ENCODE results near the gene ST8SIA6.

ST8SIA6 gene

GRCh38 chr10:17365402-17365801 lies 89.0 kb downstream of the ST8SIA6 start:
- TF ChIP-seq FOXM1 (IDR thresholded peaks at IDR 0.05; ENCODE audit: borderline replicate concordance, low read depth): no peak
- TF ChIP-seq RAD21 (IDR thresholded peaks at IDR 0.05; ENCODE audit: low read depth): no peak
- TF ChIP-seq ZBTB7A (IDR thresholded peaks at IDR 0.05; ENCODE audit: low read depth): no peak
- no peak for TF ChIP-seq TEAD4 (IDR thresholded peaks at IDR 0.05)
- no peak for TF ChIP-seq CEBPB (IDR thresholded peaks at IDR 0.05)
- TF ChIP-seq USF1 (IDR thresholded peaks at IDR 0.05): no peak
- TF ChIP-seq TCF12 (IDR thresholded peaks at IDR 0.05; ENCODE audit: low read depth): no peak
- no peak for TF ChIP-seq NFIC (IDR thresholded peaks at IDR 0.05)
- TF ChIP-seq EP300 (IDR thresholded peaks at IDR 0.05; ENCODE audit: borderline replicate concordance): no peak
- no peak for TF ChIP-seq YY1 (IDR thresholded peaks at IDR 0.05; ENCODE audit: low read depth)
- no peak for TF ChIP-seq TAF1 (IDR thresholded peaks at IDR 0.05; ENCODE audit: low read depth)
- no peak for TF ChIP-seq CREB1 (IDR thresholded peaks at IDR 0.05; ENCODE audit: low read depth)
- no peak for TF ChIP-seq EGR1 (IDR thresholded peaks at IDR 0.05)
- no peak for TF ChIP-seq REST (IDR thresholded peaks at IDR 0.05; ENCODE audit: low read depth)
- no peak for TF ChIP-seq MAX (IDR thresholded peaks at IDR 0.05)

GRCh38 chr10:17358461-17358860 lies 95.9 kb downstream of the ST8SIA6 start:
- TF ChIP-seq USF1 (IDR thresholded peaks at IDR 0.05) (no peak), FOXM1 (IDR thresholded peaks at IDR 0.05; ENCODE audit: borderline replicate concordance, low read depth) (no peak), TCF12 (IDR thresholded peaks at IDR 0.05; ENCODE audit: low read depth) (no peak), REST (IDR thresholded peaks at IDR 0.05; ENCODE audit: low read depth) (no peak), EGR1 (IDR thresholded peaks at IDR 0.05) (no peak), CREB1 (IDR thresholded peaks at IDR 0.05; ENCODE audit: low read depth) (no peak), ZBTB7A (IDR thresholded peaks at IDR 0.05; ENCODE audit: low read depth) (no peak), NFIC (IDR thresholded peaks at IDR 0.05) (no peak), YY1 (IDR thresholded peaks at IDR 0.05; ENCODE audit: low read depth) (no peak), TAF1 (IDR thresholded peaks at IDR 0.05; ENCODE audit: low read depth) (no peak), EP300 (IDR thresholded peaks at IDR 0.05; ENCODE audit: borderline replicate concordance) (no peak), TEAD4 (IDR thresholded peaks at IDR 0.05) (no peak), MAX (IDR thresholded peaks at IDR 0.05) (no peak), RAD21 (IDR thresholded peaks at IDR 0.05; ENCODE audit: low read depth) (no peak), CEBPB (IDR thresholded peaks at IDR 0.05) (no peak)

- TF ChIP-seq CEBPB (IDR thresholded peaks at IDR 0.05) (no peak), CREB1 (IDR thresholded peaks at IDR 0.05; ENCODE audit: low read depth) (no peak), USF1 (IDR thresholded peaks at IDR 0.05) (no peak), NFIC (IDR thresholded peaks at IDR 0.05) (no peak), TCF12 (IDR thresholded peaks at IDR 0.05; ENCODE audit: low read depth) (no peak), RAD21 (IDR thresholded peaks at IDR 0.05; ENCODE audit: low read depth) (no peak), REST (IDR thresholded peaks at IDR 0.05; ENCODE audit: low read depth) (no peak), ZBTB7A (IDR thresholded peaks at IDR 0.05; ENCODE audit: low read depth) (no peak), FOXM1 (IDR thresholded peaks at IDR 0.05; ENCODE audit: borderline replicate concordance, low read depth) (no peak), TEAD4 (IDR thresholded peaks at IDR 0.05) (no peak)
Observed at GRCh38 chr10:17357781-17358180, 96.6 kb downstream of the ST8SIA6 start.

GRCh38 chr10:17356820-17357219 lies 97.6 kb downstream of the ST8SIA6 start:
- TF ChIP-seq MAX (IDR thresholded peaks at IDR 0.05): no peak
- TF ChIP-seq USF1 (IDR thresholded peaks at IDR 0.05): no peak
- TF ChIP-seq NFIC (IDR thresholded peaks at IDR 0.05): no peak
- no peak for TF ChIP-seq FOXM1 (IDR thresholded peaks at IDR 0.05; ENCODE audit: borderline replicate concordance, low read depth)
- TF ChIP-seq TEAD4 (IDR thresholded peaks at IDR 0.05): no peak
- no peak for TF ChIP-seq EP300 (IDR thresholded peaks at IDR 0.05; ENCODE audit: borderline replicate concordance)
- no peak for TF ChIP-seq ZBTB7A (IDR thresholded peaks at IDR 0.05; ENCODE audit: low read depth)
- no peak for TF ChIP-seq TCF12 (IDR thresholded peaks at IDR 0.05; ENCODE audit: low read depth)
- TF ChIP-seq RAD21 (IDR thresholded peaks at IDR 0.05; ENCODE audit: low read depth): no peak
- no peak for TF ChIP-seq TAF1 (IDR thresholded peaks at IDR 0.05; ENCODE audit: low read depth)
- TF ChIP-seq CREB1 (IDR thresholded peaks at IDR 0.05; ENCODE audit: low read depth): no peak
- TF ChIP-seq REST (IDR thresholded peaks at IDR 0.05; ENCODE audit: low read depth): no peak
- TF ChIP-seq YY1 (IDR thresholded peaks at IDR 0.05; ENCODE audit: low read depth): no peak
- no peak for TF ChIP-seq CEBPB (IDR thresholded peaks at IDR 0.05)
- no peak for TF ChIP-seq EGR1 (IDR thresholded peaks at IDR 0.05)
